Stimulated activated naive CD4-positive, alpha-beta T cell (primary cell): ENCODE measurements around the gene PIR.

Experiments
- DNase-seq, 6 experiments: peaks; one replicate each; lab custom pipeline; 2025; lab: John Stamatoyannopoulos, UW

The PIR gene

DNA sequence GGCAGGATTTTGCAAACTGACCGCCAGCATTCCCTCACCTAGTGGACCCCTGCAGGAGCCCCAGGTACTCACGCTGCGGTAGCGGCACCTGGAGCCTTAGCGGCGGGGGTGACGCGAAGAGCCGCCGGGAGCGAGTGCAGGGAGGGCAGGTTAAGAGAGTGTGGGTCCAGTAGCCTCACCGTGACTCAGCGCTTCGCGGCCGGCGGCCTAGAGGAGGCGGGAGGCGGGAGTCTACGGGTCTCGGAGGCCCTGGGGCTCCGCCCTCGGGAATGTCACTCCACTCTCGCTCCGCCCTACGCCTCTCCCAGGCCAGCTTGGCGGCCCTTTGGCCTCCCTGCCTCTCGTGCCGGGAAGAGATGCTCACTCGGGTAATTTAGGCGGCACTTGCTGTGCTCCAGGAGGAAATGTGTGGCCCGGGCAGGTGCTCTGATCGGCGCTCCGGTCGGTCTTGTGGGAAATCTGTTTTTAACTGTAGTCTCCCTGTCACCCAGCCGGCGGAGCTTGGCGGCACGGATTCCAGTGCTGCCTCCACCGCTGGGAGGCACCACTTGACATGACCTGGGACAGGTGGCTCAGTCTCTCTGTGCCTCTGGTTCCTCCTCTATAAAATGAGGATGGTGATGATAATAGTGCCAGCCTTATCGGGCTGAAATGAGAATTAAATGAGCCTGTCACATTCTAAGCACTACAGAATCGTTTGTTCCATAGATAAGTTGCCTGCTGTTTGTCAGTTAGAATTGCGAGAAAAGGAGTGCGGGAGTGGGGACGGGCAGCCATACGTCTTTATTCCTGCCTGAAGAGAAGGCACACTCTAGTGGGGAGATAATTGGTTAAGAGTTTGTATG, at the start of gene PIR:
PIR (minus strand) TSS at position 216 of the 845 bp plus-strand sequence. CDS start 2,076 bp downstream, outside the sequence.
- DNase-seq, result peak in 5 of 6 experiments; percentile 0 to 23 (median 7)

DNA sequence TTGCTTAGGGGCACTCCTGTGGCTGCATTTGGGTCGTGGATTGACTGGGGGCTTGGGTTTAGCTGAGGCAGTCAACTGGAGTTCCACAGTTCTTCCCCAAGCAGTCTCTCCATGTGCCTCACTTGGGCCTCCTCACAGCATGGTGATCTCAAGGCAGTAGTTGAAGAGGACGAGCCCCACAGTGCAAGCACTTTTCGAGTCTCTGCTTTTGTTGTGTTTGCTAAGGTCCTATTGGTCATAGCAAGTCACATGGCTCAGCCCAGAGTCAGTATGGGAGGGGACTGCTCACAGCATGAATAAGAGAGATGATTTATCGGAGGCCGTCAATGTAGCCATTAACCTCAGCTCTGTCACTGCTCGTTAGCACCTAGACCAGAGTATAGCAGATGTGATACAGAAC, 37.2 kb upstream of the PIR start:
- no peak for DNase-seq

DNA sequence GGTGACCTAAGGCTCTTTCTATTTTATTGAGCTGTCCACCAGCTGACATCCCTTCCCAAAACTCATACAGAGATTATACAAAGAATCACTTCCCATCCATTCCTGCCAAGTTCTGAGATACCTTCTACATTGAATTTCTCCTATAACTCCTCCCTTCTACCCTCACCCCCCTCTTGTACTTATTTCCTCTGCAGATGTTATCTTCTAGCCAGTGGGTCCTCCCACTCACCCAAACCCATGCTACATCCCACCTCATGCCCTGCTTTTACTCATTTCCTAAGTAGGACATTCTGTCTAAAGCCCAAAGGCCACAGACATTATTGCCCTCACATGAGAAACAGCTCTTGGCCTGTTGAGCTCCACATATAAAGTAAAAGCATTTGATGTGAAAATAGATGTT, 36.0 kb upstream of the PIR start:
- no peak for DNase-seq

DNA sequence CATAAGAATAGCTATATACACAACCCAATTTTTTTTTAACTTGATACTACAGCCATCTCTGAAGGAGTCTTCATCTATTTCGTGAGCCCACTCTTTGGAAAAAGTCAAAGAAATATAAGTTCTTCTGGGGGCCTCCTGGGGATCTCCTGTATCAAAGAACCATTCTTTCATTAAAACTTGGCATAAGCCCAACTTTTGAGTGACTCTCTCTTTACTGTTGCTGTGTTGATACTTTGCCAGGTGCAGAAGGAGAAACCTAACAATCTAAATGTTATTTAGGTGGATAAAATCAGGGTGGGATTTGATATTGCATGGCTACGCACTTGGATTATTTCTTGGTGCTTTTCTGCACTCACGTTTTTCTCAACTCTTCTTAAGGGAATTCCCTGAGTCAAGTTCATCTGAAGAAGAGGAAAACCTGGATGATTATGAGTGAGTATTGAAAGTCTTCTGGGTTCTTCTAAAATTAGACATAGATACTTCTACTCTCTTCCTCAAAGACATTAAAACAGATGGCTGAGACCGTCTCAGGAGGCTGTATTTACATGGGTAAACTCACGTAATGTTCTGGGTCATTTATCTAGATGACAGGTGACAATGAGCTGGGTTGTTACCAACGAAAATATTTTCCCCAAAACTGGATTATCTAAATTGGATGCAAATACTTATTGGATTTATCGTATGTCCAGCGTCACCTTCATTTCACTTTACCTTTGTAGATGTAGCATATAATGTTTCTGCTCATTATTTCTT, 32.7 kb upstream of the PIR start:
- no peak for DNase-seq

DNA sequence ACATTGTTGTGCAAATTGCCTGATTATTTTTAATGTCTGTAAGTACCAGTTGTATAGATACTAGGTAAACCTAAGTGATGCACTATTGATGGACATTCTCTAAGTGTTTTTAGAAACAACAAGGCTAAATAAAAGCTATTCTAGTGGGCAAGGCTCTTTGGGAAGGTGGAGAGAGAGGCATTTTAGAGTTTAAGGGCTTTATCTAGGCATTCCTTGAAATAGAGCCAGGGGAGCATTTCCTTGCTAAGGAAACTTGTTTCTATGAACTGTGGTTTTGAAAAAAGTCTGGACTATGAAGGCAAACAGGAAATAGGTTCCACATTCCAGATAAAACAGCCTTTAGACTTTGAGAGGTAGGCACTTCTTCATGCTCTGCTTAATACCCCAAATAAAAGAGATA, 31.3 kb upstream of the PIR start:
- DNase-seq, result no peak

DNA sequence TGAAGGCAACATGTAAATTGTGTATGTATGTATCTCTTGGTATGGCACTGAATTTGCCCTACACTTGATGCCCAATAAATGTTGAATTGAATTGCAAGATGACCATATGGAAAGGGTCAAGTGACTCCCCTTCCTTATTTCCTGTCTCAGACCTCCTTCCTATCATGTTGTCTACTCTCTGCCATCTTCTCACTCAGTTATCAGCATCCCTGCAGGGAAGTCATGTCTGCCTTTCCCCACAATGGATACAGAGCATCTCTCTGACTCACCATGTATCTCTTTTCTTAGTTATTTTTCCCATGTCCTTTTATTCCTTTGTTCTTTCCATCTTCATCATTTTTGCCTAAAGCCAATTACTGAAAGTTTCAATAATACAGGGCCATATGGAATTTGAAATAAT, 30.0 kb upstream of the PIR start:
- no peak for DNase-seq

DNA sequence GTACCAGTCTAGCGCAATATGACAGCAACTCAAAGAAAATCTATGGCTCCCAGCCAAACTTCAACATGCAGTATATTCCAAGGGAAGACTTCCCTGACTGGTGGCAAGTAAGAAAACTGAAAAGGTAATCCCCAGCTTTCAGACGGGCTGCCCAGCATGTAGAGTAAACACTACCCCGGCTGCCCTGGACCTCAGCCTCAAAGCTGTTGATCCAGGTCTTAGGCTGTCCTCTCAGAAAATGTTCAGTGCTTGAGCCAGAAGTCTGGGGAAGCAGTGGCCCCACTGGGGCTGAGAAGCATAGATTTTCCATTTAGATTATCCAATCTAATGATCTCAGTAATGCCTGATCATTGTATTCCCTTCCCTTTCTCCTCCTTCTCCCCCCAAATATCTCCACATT, 29.3 kb upstream of the PIR start:
- DNase-seq, result no peak

DNA sequence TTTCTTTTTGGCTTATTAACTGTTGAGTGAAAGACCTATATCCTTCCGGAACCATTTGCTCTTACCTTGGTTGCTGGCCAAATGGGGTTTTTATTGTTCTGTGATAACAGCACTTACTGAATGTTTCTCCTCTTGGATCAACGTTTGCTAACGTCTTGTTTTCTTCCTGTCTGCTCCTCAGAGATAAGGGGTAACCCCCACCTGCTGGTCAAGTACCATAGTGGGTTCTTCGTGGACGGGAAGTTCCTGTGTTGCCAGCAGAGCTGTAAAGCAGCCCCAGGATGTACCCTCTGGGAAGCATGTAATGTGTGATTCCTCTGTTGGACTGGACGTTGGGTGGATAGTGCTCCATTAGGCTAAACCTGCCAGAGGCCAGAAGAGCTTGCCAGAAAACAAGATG, 22.8 kb upstream of the PIR start:
- DNase-seq, result no peak

DNA sequence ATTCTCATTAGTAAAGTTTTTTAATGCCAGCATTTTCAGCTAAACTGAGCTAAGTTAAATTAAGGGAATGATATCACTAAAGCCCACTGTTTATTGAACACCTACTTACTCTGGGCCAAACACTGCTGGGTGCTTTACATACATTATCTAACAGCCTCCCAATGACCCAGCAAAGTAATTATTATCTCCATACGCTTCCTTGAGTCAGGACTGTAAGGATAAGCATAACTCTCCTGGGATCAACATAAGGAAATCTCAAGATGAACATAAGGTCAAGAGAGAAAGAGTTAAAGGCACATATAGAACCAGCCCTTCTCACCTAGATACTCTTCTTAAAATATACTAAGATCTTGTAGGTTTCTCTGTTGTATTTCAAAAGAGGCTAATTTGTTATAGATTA, 21.1 kb upstream of the PIR start:
- no peak for DNase-seq

DNA sequence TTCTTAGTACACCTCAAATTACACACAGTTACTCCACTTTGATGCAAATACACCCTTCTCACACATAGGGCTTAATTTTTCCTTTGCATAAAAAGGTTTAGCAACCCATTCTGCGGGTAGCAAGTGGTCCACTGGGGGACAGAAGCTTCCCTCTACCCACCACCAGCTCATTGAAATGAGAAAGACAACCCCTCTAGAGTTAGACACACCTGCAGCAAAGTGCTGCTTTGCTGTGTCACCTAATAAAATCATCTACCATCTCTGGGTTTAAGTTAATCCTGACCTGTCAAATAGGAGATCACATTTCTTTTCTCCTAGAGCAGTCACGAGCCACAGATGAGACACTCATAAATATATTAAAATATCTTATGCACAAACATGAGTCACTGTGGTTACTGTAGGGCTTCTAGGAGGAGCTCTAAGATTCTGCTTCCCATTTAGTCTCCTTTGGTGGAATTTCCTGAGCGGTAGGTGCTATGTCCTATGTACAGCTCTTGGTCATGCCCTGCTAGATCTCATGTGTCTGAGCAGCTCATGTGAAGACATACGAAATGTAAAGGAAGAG, 19.4 kb upstream of the PIR start:
- DNase-seq, result no peak

DNA sequence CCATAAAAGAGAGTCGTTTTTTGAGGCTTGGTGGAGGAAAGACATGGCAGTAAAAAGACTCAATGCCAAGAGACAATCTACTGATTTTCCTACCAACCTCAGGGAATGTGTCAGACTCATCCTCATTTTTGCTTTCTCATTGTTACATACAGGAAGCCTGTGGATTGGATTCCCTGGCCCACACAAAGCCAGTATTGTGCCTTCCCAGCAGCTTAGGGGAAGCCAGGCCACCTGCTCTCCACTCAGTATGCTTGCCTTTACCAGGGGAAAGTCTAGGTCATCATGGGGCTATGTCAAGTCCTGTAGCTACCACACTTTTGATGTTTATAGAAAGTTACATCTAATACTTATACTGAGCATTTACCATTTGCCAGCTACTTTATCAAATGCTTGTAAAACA, 18.4 kb upstream of the PIR start:
- DNase-seq, result no peak

DNA sequence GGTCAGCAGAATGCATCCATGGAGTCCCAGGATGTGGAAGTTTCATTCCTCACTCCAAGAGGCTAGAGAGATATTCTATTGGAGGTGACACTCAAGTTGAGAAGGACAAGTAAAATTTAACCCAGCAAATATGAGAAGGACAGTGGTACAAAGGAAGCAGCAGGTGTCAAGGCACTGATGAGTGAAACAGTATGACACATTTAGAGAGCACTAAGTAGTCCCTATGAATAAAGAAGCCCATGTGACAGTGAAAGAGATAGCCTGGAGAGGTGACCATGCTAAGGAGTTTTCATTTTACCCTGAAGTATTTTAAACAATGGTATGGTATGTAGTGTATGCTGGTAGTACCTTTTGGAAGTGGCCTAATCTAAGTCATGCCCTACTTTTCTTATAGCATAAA, 16.7 kb upstream of the PIR start:
- no peak for DNase-seq

DNA sequence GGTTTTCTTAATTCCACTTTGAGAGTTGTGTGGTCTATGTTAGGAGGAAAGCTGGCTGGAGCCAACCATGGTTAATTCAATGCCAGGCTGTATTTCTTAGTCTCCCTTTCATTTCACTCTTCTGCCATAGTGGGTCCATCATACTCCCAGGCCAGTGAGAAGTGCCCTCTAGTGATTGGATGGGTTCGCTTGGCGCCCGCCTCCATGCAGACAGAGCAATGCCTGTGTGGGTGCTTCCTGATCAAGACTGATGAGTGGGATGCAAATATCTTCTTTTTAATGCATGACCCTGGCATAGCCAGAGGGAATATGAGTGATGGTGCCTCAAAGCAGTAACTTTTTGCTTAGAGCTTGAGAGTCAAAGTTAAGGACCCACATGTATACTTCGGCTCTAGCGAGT, 13.9 kb upstream of the PIR start:
- DNase-seq, result no peak

DNA sequence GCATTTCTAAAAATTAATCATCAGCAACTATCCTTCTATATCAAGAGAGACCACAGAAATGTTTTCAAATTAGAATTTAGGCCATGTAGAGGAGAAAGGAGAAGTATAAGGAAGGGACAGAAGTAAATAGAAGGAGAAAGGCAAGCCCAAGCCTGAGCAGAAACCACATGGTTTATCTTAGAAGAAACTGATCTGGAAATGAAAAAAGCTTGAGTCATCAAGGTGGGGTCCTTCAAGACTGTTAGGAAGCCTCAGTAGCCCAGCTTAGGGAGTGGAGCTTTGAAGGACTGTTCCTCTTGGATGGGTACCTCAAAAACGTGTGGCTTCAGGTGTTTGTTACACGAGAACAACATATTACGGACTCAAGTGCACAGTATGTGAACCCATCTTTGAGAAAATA, 12.0 kb upstream of the PIR start:
- no peak for DNase-seq

DNA sequence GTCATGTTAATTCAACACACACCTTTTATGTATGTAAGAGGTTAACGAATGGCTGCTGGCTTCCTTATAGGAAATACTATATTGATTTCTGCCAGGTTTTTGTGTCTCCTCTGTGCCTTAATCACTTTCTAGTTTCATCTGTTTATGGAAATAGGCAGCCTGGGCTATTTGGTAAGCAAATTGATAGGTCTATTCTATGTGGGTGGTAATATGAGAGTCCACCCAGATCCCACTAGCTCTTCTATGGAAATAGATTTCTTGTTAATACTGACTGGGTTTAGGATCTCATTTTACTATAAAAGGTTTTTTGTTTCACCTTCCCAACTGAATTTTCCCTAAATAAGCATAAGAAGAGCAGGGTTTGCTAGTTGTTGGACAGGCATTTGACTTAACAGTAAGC, 11.5 kb upstream of the PIR start:
- DNase-seq, result no peak

DNA sequence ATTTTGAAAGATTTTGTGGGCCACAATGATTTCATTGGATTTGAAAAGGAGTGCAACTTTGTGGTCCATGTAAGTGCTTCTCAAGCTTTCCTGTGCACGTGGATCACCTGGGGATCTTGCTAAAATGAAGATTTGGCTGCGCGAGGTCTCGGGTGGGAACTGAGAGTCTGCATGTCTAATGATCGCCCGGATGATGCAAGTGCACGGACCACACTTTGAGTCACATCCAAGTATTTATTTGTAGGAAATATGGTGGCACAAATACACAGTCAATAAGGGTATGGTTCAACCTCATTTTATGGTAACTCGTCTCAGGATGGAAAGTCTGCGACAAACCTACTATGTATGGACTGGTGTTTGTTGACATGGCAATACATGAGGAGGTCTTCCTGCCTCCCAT, 8.4 kb upstream of the PIR start:
- DNase-seq, result no peak

DNA sequence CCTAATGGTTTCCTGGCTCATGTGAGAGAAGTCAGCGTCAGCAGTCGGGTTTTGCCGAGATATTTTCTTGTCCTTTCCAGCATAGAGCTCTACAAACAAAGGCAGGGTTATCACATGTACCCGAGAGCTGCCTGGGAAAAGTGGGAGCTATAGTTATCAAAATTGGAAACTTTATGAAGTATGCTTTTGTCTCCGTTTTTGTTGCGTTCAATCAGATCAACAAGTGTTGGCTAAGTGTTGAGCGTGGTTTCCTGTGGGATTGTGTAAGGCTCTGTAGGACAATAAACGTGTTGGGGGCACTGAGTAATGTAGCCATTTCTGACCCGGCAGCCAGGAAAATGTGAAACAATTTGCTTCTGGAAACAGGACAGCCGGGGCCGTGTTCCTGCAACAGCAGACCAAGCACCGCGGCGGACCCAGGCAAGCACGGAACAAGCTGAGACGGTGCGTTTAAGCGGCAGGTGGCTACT, 7.4 kb upstream of the PIR start, which contains the start of gene BMX:
BMX (plus strand) TSS at position 311 of the 470 bp plus-strand sequence. CDS start 7,547 bp downstream, outside the sequence.
- DNase-seq, result no peak

DNA sequence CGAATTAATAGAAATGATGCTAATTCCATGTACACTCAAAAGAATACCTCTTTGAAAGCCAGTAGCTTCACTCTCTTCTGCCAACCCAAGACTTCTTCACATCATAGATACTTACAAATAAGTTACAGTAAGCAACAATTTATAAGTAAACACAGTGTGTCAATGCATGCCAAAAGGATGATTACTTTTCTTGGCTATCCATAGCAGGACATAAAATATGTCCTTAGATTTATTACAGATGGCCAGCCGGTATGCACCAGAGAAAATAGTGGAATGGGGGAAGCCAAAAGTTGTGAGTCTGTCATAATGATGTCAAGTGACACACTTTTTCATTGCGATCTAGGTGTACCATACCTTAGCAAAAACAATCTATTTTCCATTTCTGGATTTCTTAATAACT, 6.8 kb upstream of the PIR start:
- no peak for DNase-seq

DNA sequence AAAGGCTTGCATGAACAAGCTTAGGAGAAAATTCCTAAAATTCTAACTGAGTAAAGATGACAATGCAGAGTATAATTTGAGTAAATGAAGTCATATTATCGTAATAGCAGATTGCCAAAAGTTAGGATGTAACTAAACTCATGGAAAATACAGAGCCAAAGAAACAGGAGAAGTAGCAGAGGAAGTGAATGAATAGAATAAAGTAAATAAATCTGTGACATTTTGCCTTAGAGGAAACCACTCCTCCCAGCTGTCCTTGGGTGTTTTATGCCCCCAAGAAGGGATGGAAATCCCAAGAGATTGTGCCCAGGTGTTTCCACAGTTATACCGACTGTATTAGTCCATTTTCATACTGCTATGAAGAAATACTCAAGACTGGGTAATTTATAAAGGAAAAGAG, 5.6 kb upstream of the PIR start:
- no peak for DNase-seq

DNA sequence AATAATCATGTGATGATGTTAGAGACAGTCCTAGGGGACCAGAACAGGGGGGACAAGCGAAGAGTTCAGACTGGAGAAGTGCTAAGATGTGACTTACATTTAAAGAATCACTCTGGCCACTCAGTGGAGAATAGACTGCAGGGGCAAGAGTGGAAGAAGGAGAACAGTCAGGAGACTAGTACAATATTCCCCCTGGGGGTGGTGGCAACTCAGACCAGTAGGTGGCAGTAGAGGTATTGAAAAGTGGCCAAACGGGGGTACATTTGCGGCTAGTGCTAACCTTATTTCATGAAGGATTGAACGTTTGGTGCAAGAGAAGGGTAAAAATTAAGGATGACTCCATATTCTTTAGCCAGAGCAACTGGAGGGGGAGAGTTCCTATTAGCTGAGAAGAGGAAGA, 4.7 kb upstream of the PIR start:
- DNase-seq, result peak; percentile 0 to 49 (median 14)

DNA sequence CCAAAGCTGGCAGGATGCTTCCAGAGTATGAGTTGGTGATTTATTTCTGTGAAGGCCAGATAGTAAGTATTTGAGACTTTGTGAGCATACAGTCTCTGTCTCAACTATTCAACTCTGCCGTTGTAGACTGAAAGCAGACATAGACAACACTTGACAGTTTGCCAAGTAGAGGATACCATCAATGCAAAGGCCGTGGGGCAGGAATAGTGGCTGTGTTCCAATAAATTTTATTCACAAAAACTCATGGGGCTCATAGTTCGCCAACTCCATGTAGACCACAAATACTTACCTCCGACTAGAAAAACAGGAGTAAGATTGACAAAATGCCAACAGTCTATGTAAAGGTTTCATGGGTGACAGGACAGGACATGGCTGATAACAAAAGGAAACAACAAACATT, 3.7 kb upstream of the PIR start:
- DNase-seq, result no peak

DNA sequence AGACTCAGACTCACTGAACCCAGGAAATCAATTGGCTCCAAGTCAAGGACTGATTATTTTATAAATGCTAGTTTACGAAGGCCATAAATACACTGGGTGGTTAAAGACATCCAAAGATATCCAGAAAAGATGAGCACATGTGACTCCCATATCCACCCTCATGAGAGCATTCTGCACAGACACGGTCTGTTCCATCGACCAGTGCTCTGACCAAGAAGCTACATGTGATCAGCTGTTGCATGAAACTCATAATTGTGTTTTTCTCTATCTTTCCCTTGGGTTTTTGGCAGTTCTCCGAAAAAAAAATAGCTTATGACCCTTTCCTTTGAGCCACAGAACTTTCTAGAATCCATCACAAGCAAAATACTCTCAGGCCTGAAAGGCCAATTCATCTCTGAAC, 2.7 kb upstream of the PIR start:
- DNase-seq, result no peak

DNA sequence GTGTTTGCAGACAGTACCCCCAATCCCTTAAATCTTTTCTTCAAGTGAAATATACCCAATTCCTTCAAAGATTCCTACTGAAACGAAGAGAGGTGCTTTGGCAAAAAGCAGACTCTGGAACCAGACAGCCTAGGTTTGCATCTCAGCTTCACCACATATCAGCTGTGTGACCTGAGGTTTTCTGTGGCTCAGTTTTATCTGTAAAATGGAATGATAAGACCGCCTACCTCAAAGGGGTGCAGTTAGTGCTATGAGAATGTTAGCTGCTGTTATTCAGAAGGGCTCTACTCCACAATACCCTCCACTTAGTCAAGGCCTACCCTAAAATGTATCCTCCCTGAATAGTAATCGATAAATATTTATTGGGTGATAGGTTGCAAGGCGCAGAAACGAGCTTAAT, 664 bp downstream of the PIR start:
- no peak for DNase-seq
